Adrenal gland (tissue), 12 donors: ENCODE results near the gene DTL. TPM values are rescaled to one million over a fixed set of nuclear protein-coding genes. Genes with fewer than 3 reads are reported as not detected.

Source experiments
- DNase-seq, 7 donors: peaks; one replicate each; pipeline ENCODE4 v3.0.0-alpha.2; 2019 to 2020
- H3K27ac ChIP-seq, 5 donors: fragments of 200-600 bp; sonication (generic) in 4 of 5; 1 replicate in 3 of 5; 2 replicates in 2 of 5; pipeline versions ENCODE4 v1.5.1 to v1.8.0; 2016 to 2020; ENCODE audit warnings: mild to moderate bottlenecking in 1 of 5
- H3K27me3 ChIP-seq: fragments of 200-600 bp; 2 replicates; pipeline ENCODE4 v1.8.0; 2021
- H3K36me3 ChIP-seq, 2 donors: fragments of 200-600 bp; replicated peaks in 1 of 2; 1 replicate in 1 of 2; 2 replicates in 1 of 2; pipeline versions ENCODE4 v1.5.1 to v1.8.0; 2018 to 2022
- H3K4me1 ChIP-seq, 2 donors: fragments of 200-600 bp; replicated peaks in 1 of 2; 1 replicate in 1 of 2; 2 replicates in 1 of 2; pipeline versions ENCODE4 v1.5.1 to v1.8.0; 2018 to 2021
- H3K4me3 ChIP-seq, 4 donors: fragments of 200-600 bp; sonication (generic) in 3 of 4; one replicate each; pipeline ENCODE4 v1.5.1; 2016 to 2018
- H3K9me3 ChIP-seq, 3 donors: fragments of 200-600 bp; sonication (generic) in 1 of 3; replicated peaks in 1 of 3; 1 replicate in 2 of 3; 2 replicates in 1 of 3; pipeline versions ENCODE4 v1.5.1 to v1.8.0; 2016 to 2021
- CTCF ChIP-seq, 6 experiments: fragments of 450-650 bp in 4 of 6; fragments of 200-600 bp in 2 of 6; sonication (generic) in 1 of 6; IDR thresholded peaks; 1 replicate in 5 of 6; 2 replicates in 1 of 6; pipeline versions ENCODE4 v1.5.1 to v1.8.0; 2016 to 2021; ENCODE audit warnings: antibody characterized with exemption in 6 of 6, mild to moderate bottlenecking in 2 of 6, moderate library complexity in 1 of 6
- POLR2A ChIP-seq, 2 donors: fragments of 450-650 bp; IDR thresholded peaks; one replicate each; pipeline ENCODE4 v1.6.1; 2017; ENCODE audit warnings: antibody characterized with exemption in 2 of 2, mild to moderate bottlenecking in 2 of 2, moderate library complexity in 1 of 2
- WGBS, 4 donors: extraction: QIAGEN DNeasy Blood & Tissue Kit in 2 of 4; methylation state at CpG; one replicate each; pipeline versions ENCODE4 v1.1.5 to v1.1.7; 2013 to 2017; 5-methylcytosine and 5-hydroxymethylcytosine counted together
- intact Hi-C, 2 donors: fragments of 100-400 bp; cut with DNase I; formaldehyde crosslinking; loops; one replicate each; pipeline versions ENCODE4 v1.14.1 to v1.15.0; 2022 to 2023
- polyA plus RNA-seq, 3 donors: library from polyadenylated mRNA; stranded (reverse); fragments of 200-250 nt in 2 of 3; fragments of 350-450 nt in 1 of 3; fragmentation: Illumina TruSeq in 1 of 3; extraction: RNeasy Lipid Tissue Mini Kit (QIAGEN cat#74804) in 1 of 3; gene quantifications; one replicate each; pipeline ENCODE4 v1.2.3, GENCODE V29; 2013 to 2014
- total RNA-seq, 9 donors: library from RNA; depleted of rRNA in 4 of 9; stranded (reverse); fragments of >200 nt in 4 of 9; fragments of 120-200 nt in 1 of 9; fragmentation: NEBNext Ultra II Directional in 1 of 9; extraction: Animal tissue kit (Norgen Biotek cat#: 25700) in 1 of 9; gene quantifications; one replicate each; pipeline versions ENCODE4 v1.1.0 to v1.2.4, GENCODE V29; 2013 to 2023
- donor health status: healthy with polysubstance abuse.
- donor health status: Bipolar disorder and iron deficiency.
- donor health status: DM: yes; HTN: yes; CAD: no.
- donor health status: DM: no; HTN: no; CAD: no.
- donor health status: DM: no; HTN: no; CAD: no.
- donor health status: DM: yes; HTN: yes; CAD: no.

DTL gene
- total and polyA plus RNA-seq, 12 donors, result 0.06 to 11.4 (median 0.66) TPM

DNA sequence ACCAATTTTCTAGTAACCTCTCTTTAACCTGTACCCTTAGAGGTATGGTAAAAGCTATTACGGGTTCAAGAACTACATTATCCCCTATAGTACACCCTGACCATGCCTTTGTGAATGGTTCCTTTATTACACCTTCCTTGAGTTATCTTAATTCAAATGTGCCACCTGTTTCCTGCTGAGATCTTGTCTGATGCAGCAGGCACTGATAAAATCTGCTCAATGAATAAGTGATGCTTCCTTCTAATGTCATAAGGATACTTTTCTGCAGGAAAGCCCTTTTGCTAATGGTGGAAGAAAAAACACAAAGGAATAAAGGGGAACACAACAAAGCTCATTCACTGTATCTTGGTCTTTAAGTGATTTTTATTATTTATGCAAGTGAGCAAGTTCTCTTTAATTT, 26.0 kb upstream of the DTL start:
- intact Hi-C loops, result no loop called here
- 86 to 100% (median 91%) methylated on average over 1 of the region's 1 CpG for WGBS, 4 donors
- TF ChIP-seq POLR2A (IDR thresholded peaks at IDR 0.05) (no peak), CTCF (IDR thresholded peaks at IDR 0.05) (no peak)
- Histone ChIP-seq H3K27me3 (no peaks in the 10 kb centered on the region), H3K9me3 (no peaks in the 10 kb centered on the region), H3K4me3 (no peak overlapping the region), H3K36me3 (no peaks in the 10 kb centered on the region), H3K27ac (no peak overlapping the region), H3K4me1 (no peaks in the 10 kb centered on the region)
- DNase-seq, result no peak

DNA sequence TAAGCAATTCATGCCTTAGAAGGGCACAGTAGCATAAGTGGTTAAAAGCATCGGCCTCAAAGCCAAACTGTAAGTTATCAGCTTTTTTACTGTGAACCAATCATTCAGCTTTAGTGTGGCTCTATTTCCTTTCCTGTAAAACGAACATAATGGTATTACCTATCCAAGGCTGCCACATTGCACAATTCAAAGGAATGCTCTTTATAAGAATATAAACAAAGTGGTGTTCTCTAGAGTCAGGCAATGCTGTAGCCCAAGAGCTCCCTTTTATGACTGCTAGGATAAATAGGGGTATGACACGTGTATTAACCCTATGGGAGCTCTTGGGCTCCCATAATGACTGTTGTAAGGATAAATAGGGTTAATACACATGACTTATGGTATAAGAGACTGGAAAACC, 25.5 kb upstream of the DTL start:
- Histone ChIP-seq H3K9me3 (no peaks in the 10 kb centered on the region), H3K27ac (no peak overlapping the region), H3K4me1 (no peaks in the 10 kb centered on the region), H3K36me3 (no peaks in the 10 kb centered on the region), H3K4me3 (no peak overlapping the region), H3K27me3 (no peaks in the 10 kb centered on the region)
- WGBS, 4 donors, result 72 to 89% (median 83%) methylated on average over 3 of the region's 3 CpGs
- intact Hi-C loops, result no loop called here
- no peak for DNase-seq
- no peak for TF ChIP-seq POLR2A (IDR thresholded peaks at IDR 0.05)
- TF ChIP-seq CTCF (IDR thresholded peaks at IDR 0.05), result no peak

DNA sequence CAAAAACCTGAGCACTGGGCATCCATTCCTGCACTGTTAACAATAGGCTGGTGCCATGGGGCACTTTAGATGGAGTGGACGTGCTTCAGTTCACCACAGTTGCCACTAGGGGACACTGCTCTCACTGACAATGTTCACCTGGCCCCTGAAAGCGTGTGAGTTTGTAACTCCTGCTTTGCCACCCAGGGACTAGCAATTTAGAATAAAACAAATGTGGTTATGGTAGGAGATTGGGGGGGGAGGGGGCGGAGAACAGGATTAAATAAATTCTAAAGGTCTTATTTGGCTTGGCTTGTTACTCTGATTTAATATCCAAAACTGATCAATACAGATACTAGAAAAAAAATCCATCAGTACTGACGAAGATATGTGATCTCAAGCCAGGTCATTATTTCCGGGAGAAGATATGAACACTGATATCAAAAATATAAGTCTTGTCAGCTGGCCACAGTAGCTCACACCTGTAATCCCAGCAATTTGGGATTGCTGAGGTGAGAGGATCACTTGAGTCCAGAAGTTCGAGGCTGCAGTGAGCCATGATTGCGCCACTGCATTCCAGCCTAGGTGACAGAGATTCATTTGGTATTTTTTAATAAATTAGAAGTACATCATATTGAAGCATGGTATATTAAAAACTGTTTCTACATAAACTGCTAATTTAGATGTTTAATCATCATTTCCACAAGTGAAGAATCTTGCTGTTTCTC, 23.4 kb upstream of the DTL start:
- TF ChIP-seq CTCF (IDR thresholded peaks at IDR 0.05), result peak; percentile 92 to 96 (median 94)
- no peak for TF ChIP-seq POLR2A (IDR thresholded peaks at IDR 0.05)
- Histone ChIP-seq H3K4me1 (no peaks in the 10 kb centered on the region), H3K27ac (no peak overlapping the region), H3K9me3 (no peaks in the 10 kb centered on the region), H3K27me3 (no peaks in the 10 kb centered on the region), H3K4me3 (no peak overlapping the region), H3K36me3 (no peaks in the 10 kb centered on the region)
- intact Hi-C loops, result no loop called here
- 46 to 52% (median 49%) methylated on average over 7 of the region's 7 CpGs for WGBS, 4 donors
- DNase-seq, result peak; percentile 67 to 87 (median 74)

GRCh38 chr1:212013672-212014071, 21.9 kb upstream of the DTL start:
- Histone ChIP-seq H3K4me3 (no peak overlapping the region), H3K4me1 (no peaks in the 10 kb centered on the region), H3K27ac (no peak overlapping the region), H3K9me3 (no peaks in the 10 kb centered on the region), H3K36me3 (no peaks in the 10 kb centered on the region), H3K27me3 (no peaks in the 10 kb centered on the region)
- intact Hi-C loops, result no loop called here
- TF ChIP-seq CTCF (IDR thresholded peaks at IDR 0.05) (no peak), POLR2A (IDR thresholded peaks at IDR 0.05) (no peak)
- DNase-seq, result no peak
- 86 to 91% (median 89%) methylated on average over 2 of the region's 2 CpGs for WGBS, 4 donors
